Measurements from ENCODE around the gene PPP1R7.

DNA sequence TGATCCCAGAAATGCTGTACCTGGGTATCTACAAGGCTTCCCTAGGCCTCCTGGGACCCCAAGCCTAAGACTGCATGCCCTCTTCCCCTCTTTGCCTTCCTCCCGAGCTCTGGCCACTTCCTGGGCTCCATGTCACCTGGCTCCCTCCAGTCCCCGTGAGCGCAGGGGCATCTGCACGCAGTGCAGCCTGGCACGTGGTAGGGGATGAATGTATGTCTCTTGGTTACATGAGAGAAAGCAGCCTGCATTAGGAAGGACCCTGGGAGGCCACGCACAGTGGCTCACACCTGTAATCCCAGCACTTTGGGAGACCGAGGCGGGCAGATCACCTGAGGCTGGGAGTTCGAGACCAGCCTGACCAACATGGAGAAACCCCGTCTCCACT, 16.8 kb upstream of the PPP1R7 start:
- TF ChIP-seq, protein P1, sequence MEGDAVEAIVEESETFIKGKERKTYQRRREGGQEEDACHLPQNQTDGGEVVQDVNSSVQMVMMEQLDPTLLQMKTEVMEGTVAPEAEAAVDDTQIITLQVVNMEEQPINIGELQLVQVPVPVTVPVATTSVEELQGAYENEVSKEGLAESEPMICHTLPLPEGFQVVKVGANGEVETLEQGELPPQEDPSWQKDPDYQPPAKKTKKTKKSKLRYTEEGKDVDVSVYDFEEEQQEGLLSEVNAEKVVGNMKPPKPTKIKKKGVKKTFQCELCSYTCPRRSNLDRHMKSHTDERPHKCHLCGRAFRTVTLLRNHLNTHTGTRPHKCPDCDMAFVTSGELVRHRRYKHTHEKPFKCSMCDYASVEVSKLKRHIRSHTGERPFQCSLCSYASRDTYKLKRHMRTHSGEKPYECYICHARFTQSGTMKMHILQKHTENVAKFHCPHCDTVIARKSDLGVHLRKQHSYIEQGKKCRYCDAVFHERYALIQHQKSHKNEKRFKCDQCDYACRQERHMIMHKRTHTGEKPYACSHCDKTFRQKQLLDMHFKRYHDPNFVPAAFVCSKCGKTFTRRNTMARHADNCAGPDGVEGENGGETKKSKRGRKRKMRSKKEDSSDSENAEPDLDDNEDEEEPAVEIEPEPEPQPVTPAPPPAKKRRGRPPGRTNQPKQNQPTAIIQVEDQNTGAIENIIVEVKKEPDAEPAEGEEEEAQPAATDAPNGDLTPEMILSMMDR (IDR thresholded peaks at IDR 0.05 in 8 of 11, conservative IDR thresholded peaks at IDR 0.05 in 3 of 11), result no peak
- no peak for TF ChIP-seq POLR2A (IDR thresholded peaks at IDR 0.05)
- TF ChIP-seq POLR2AphosphoS5 (IDR thresholded peaks at IDR 0.05), result no peak
